Osteoblast (primary cell): ENCODE data around the gene CRIP1. TPM values are rescaled to one million over a fixed set of nuclear protein-coding genes. Genes with fewer than 3 reads are reported as not detected.

ENCODE experiments used
- DNase-seq: peaks from one replicate; pipeline ENCODE4 v3.0.0; 2011; ENCODE audit warnings: low spot score, mixed read lengths; ENCODE audit not compliant: insufficient read length; ENCODE audit errors: missing footprints
- H2AFZ ChIP-seq: 2 replicates; pipeline ENCODE4 v1.6.0; 2011; ENCODE audit warnings: mild to moderate bottlenecking, low read length
- H3K27ac ChIP-seq: 2 replicates; pipeline ENCODE4 v1.5.1; 2011; ENCODE audit warnings: mild to moderate bottlenecking, low read depth, low read length, moderate library complexity
- H3K27me3 ChIP-seq: 2 replicates; pipeline ENCODE4 v1.6.0; 2012; ENCODE audit warnings: mild to moderate bottlenecking, control low read depth, inconsistent platforms, low read length, moderate library complexity; ENCODE audit not compliant: insufficient read depth
- H3K36me3 ChIP-seq: 2 replicates; pipeline ENCODE4 v1.5.1; 2011; ENCODE audit warnings: mild to moderate bottlenecking, low read length, control low read depth, moderate library complexity; ENCODE audit not compliant: insufficient read depth
- H3K4me1 ChIP-seq: 2 replicates; pipeline ENCODE4 v1.5.1; 2011; ENCODE audit warnings: mild to moderate bottlenecking, low read length, control low read depth, moderate library complexity; ENCODE audit not compliant: insufficient read depth
- H3K4me2 ChIP-seq: 2 replicates; pipeline ENCODE4 v1.6.0; 2011; ENCODE audit warnings: mild to moderate bottlenecking, low read length; ENCODE audit not compliant: insufficient read depth
- H3K4me3 ChIP-seq: fragments of 200-600 bp; sonication (generic); 3 replicates; pipeline ENCODE4 v1.5.1; 2012; ENCODE audit warnings: mild to moderate bottlenecking, low read length, inconsistent platforms; ENCODE audit not compliant: insufficient read depth
- H3K79me2 ChIP-seq: 2 replicates; pipeline ENCODE4 v1.6.0; 2012; ENCODE audit warnings: mild to moderate bottlenecking, low read length, control low read depth, inconsistent platforms; ENCODE audit not compliant: insufficient read depth
- H3K9me3 ChIP-seq: 2 replicates; pipeline ENCODE4 v1.5.1; 2011; ENCODE audit warnings: low read depth, low read length, control low read depth
- H4K20me1 ChIP-seq: 2 replicates; pipeline ENCODE4 v1.6.0; 2012; ENCODE audit warnings: mild to moderate bottlenecking, low read length, control low read depth; ENCODE audit not compliant: insufficient read depth
- CTCF ChIP-seq: IDR thresholded peaks from 2 replicates; pipeline ENCODE4 v1.5.1; 2011; ENCODE audit warnings: mild to moderate bottlenecking, low read depth, low read length, moderate library complexity; ENCODE audit errors: extremely low read depth
- total RNA-seq: library from RNA; depleted of rRNA; stranded (reverse); fragments of >200 nt; gene quantifications from 2 replicates; pipeline ENCODE4 v1.2.3, GENCODE V29; 2012

CRIP1 gene
- total RNA-seq, 1 donor, result 8.7 TPM

- peak within 1 kb of the TSS; percentile 77 for H3K4me3 ChIP-seq
- H3K27me3 ChIP-seq, result peaks cover 22% of the 10 kb centered on the region
- H3K27ac ChIP-seq, result peak within 1 kb of the TSS; percentile 65
- peak; percentile 100 for DNase-seq
- peak within 1 kb of the TSS; percentile 87 for H2AFZ ChIP-seq
- H3K4me2 ChIP-seq, result peak within 1 kb of the TSS; percentile 89
- no peaks in the 10 kb centered on the region for H3K79me2 ChIP-seq
- peak; percentile 62 for TF ChIP-seq CTCF
- peaks cover 3% of the 10 kb centered on the region for H3K4me1 ChIP-seq
- H3K9me3 ChIP-seq, result no peaks in the 10 kb centered on the region
- H3K36me3 ChIP-seq, result no peaks in the 10 kb centered on the region
- H4K20me1 ChIP-seq, result peaks cover 2% of the 10 kb centered on the region
These were observed 4.1 kb downstream of the CRIP1 start, which contains the start of gene TEDC1 for GRCh38 chr14:105490572-105491365. TEDC1 (plus strand) TSS chr14:105491246; CDS start chr14:105491376, 130 bp downstream.

- Histone ChIP-seq H3K4me3 (peak overlapping the region; percentile 77), H3K27ac (no peak overlapping the region), H3K36me3 (no peaks in the 10 kb centered on the region), H2AFZ (peak overlapping the region; percentile 87), H3K9me3 (no peaks in the 10 kb centered on the region), H3K79me2 (no peaks in the 10 kb centered on the region), H4K20me1 (peaks cover 2% of the 10 kb centered on the region), H3K4me1 (peaks cover 3% of the 10 kb centered on the region), H3K4me2 (peak overlapping the region; percentile 89), H3K27me3 (peaks cover 16% of the 10 kb centered on the region)
- no peak for TF ChIP-seq CTCF
- DNase-seq, result peak; percentile 96
These were observed 4.8 kb downstream of the CRIP1 start for GRCh38 chr14:105491366-105491973.

DNA sequence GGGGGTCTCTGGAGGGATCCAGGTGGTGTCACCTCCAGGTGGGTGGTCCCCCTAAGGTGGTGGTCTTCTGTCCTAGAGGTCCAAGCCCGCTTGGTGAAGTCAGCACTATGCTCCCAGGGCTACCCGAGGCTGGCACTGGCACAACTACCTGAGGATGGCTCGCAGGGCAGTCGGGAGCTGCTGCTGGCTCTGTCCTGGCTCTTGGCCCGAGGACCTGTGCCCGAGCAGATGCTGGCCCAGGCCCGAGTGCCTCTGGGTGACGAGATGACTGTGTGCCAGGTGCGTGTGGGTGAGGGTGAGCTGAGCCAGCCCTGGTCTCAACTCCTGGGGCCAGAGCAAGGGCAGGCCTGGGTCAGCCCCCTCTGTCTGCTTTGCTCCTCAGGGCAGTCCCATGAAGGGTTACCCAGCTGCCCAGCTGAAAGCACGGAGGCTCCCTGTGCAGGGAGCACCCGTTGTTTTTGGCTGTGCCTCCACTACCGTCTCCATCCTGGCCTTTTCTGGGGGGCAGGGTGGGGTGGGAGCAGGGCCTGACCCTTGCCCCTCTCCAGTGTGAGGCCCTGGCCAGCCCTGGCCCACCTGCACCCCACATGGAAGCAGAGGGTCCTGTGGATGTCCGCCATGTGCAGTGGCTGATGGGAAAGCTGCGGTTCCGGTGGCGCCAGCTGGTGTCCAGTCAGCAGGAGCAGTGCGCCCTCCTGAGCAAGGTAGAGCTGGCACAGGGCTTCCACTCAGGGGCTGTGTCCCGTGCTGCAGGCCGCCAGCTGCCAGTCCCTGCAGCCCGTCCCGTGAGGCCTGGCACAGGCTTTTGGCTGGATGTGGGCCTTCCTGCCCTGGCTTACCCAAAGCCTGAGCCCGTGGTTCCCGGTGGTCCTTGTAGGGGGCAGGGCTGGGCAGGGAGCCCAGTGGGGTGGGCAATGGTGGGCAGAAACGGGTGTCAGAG is 5.6 kb downstream of the CRIP1 start:
- H3K4me3 ChIP-seq, result peak overlapping the region; percentile 77
- H4K20me1 ChIP-seq, result peaks cover 2% of the 10 kb centered on the region
- H3K79me2 ChIP-seq, result no peaks in the 10 kb centered on the region
- no peak overlapping the region for H3K27ac ChIP-seq
- no peak for TF ChIP-seq CTCF
- peak; percentile 89 for DNase-seq
- no peaks in the 10 kb centered on the region for H3K36me3 ChIP-seq
- H2AFZ ChIP-seq, result no peak overlapping the region
- peaks cover 3% of the 10 kb centered on the region for H3K4me1 ChIP-seq
- H3K9me3 ChIP-seq, result no peaks in the 10 kb centered on the region
- peaks cover 8% of the 10 kb centered on the region for H3K27me3 ChIP-seq
- H3K4me2 ChIP-seq, result peak overlapping the region; percentile 89
